H1 (cell line): ENCODE data around the gene XPO1. TPM values are rescaled to one million over a fixed set of nuclear protein-coding genes. Genes with fewer than 3 reads are reported as not detected.
A peak's percentile ranks its signal among the peaks of the same experiment; 100 is the strongest.

ENCODE experiments used
- CTCF ChIA-PET: fragments of 300-600 bp; sonication (Branson Sonifier 250); formaldehyde crosslinking; loops from one replicate; lab custom pipeline; 2021; ENCODE audit not compliant: partially characterized antibody; lab: Charles Lee
- POLR2A ChIA-PET: fragments of 300-600 bp; sonication (Branson Sonifier 250); formaldehyde crosslinking; loops from one replicate; lab custom pipeline; 2021; ENCODE audit warnings: inconsistent platforms; ENCODE audit not compliant: partially characterized antibody; lab: Charles Lee
- DNase-seq, 2 experiments: peaks; one replicate each; pipeline versions ENCODE4 v3.0.0 to v3.0.0-alpha.2; 2010 to 2022; ENCODE audit warnings: low spot score in 2 of 2, low read depth in 1 of 2, mixed read lengths in 1 of 2
- FAIRE-seq: peaks from 2 replicates; lab custom pipeline; 2011; peaks lifted over from hg19 to GRCh38; lab: Jason Lieb, UNC
- H2AFZ ChIP-seq: 2 replicates; pipeline ENCODE4 v1.8.1; 2012; ENCODE audit warnings: low read length, inconsistent platforms
- H2AK5ac ChIP-seq: 2 replicates; pipeline ENCODE4 v1.6.1; 2013; ENCODE audit warnings: low read depth, low read length
- H2BK120ac ChIP-seq: replicated peaks from 2 replicates; pipeline ENCODE3; 2013; ENCODE audit warnings: low read depth, low read length, inconsistent platforms
- H2BK12ac ChIP-seq: 2 replicates; pipeline ENCODE4 v1.6.1; 2013; ENCODE audit warnings: low read depth, low read length
- H2BK15ac ChIP-seq: 2 replicates; pipeline ENCODE4 v1.6.1; 2013; ENCODE audit warnings: low read length
- H2BK20ac ChIP-seq: 2 replicates; pipeline ENCODE4 v1.6.1; 2013; ENCODE audit warnings: low read length
- H2BK5ac ChIP-seq: 2 replicates; pipeline ENCODE4 v1.6.1; 2013; ENCODE audit warnings: low read depth, low read length
- H3K14ac ChIP-seq: 2 replicates; pipeline ENCODE4 v1.6.1; 2013; ENCODE audit warnings: inconsistent platforms; ENCODE audit not compliant: insufficient read length
- H3K18ac ChIP-seq: 2 replicates; pipeline ENCODE4 v1.6.1; 2013; ENCODE audit warnings: low read length; ENCODE audit errors: extremely low read depth
- H3K23ac ChIP-seq: 2 replicates; pipeline ENCODE4 v1.6.1; 2013; ENCODE audit warnings: inconsistent platforms; ENCODE audit not compliant: insufficient read length
- H3K23me2 ChIP-seq: 2 replicates; pipeline ENCODE4 v1.6.1; 2013; ENCODE audit warnings: low read depth, low read length
- H3K27ac ChIP-seq: 2 replicates; pipeline ENCODE4 v1.6.1; 2011; ENCODE audit warnings: low read depth, low read length, inconsistent platforms
- H3K27me3 ChIP-seq, 4 experiments: replicated peaks in 1 of 4; 1 replicate in 1 of 4; 2 replicates in 3 of 4; pipeline versions ENCODE4 v1.6.1 to v1.8.1; 2011 to 2013; ENCODE audit warnings: low read length in 3 of 4, mild to moderate bottlenecking in 3 of 4, inconsistent platforms in 2 of 4, mixed read lengths in 2 of 4, moderate library complexity in 1 of 4; ENCODE audit not compliant: control insufficient read depth in 3 of 4, insufficient read depth in 3 of 4; ENCODE audit errors: extremely low read depth in 1 of 4
- H3K36me3 ChIP-seq, 4 experiments: 2 replicates each; pipeline versions ENCODE4 v1.6.1 to v1.8.1; 2011 to 2013; ENCODE audit warnings: mild to moderate bottlenecking in 4 of 4, low read length in 3 of 4, moderate library complexity in 2 of 4, control low read depth in 1 of 4, inconsistent platforms in 1 of 4; ENCODE audit not compliant: insufficient read depth in 4 of 4, control insufficient read depth in 2 of 4
- H3K4ac ChIP-seq: replicated peaks from 2 replicates; pipeline ENCODE3; 2013; ENCODE audit warnings: low read length, low read depth, mixed read lengths, inconsistent platforms; ENCODE audit not compliant: insufficient read length
- H3K4me1 ChIP-seq, 4 experiments: replicated peaks in 1 of 4; 1 replicate in 1 of 4; 2 replicates in 3 of 4; pipeline versions ENCODE4 v1.6.1 to v1.8.1; 2011 to 2013; ENCODE audit warnings: low read length in 3 of 4, inconsistent platforms in 2 of 4, mixed read lengths in 1 of 4; ENCODE audit not compliant: insufficient read depth in 4 of 4, control insufficient read depth in 3 of 4
- H3K4me2 ChIP-seq, 2 experiments: 2 replicates each; pipeline versions ENCODE4 v1.6.1 to v1.8.1; 2011 to 2013; ENCODE audit warnings: low read depth in 2 of 2, low read length in 2 of 2, control low read depth in 1 of 2, inconsistent platforms in 1 of 2, mild to moderate bottlenecking in 1 of 2; ENCODE audit not compliant: insufficient read depth in 1 of 2
- H3K4me3 ChIP-seq, 4 experiments: fragments of 200-600, 300-600 bp in 1 of 4; sonication (generic), shearing (Covaris generic), sonication (Bioruptor Twin) in 1 of 4; 2 replicates each; pipeline versions ENCODE4 v1.5.1 to v1.8.1; 2011 to 2016; ENCODE audit warnings: low read length in 4 of 4, low read depth in 3 of 4, control low read depth in 2 of 4, inconsistent platforms in 2 of 4, mild to moderate bottlenecking in 2 of 4, mixed read lengths in 1 of 4, moderate library complexity in 1 of 4; ENCODE audit not compliant: insufficient read depth in 2 of 4; ENCODE audit errors: extremely low read depth in 1 of 4
- H3K56ac ChIP-seq: replicated peaks from 2 replicates; pipeline ENCODE3; 2013; ENCODE audit warnings: low read depth, mild to moderate bottlenecking, mixed read lengths, low read length, inconsistent platforms; ENCODE audit not compliant: insufficient read length
- H3K79me1 ChIP-seq: 2 replicates; pipeline ENCODE4 v1.6.1; 2013; ENCODE audit warnings: low read depth, low read length, control low read depth
- H3K79me2 ChIP-seq, 2 experiments: 2 replicates each; pipeline versions ENCODE4 v1.6.1 to v1.8.1; 2012 to 2013; ENCODE audit warnings: low read length in 2 of 2, mild to moderate bottlenecking in 2 of 2, inconsistent platforms in 1 of 2; ENCODE audit not compliant: insufficient read depth in 2 of 2, control insufficient read depth in 1 of 2
- H3K9ac ChIP-seq, 4 experiments: replicated peaks in 1 of 4; 1 replicate in 1 of 4; 2 replicates in 3 of 4; pipeline versions ENCODE4 v1.6.1 to v1.8.1; 2011 to 2013; ENCODE audit warnings: low read depth in 3 of 4, low read length in 3 of 4, control low read depth in 2 of 4, mild to moderate bottlenecking in 2 of 4, moderate library complexity in 2 of 4, inconsistent platforms in 1 of 4; ENCODE audit errors: extremely low read depth in 1 of 4
- H3K9me3 ChIP-seq, 2 experiments: 2 replicates each; pipeline versions ENCODE4 v1.6.1 to v1.8.1; 2012 to 2013; ENCODE audit warnings: mild to moderate bottlenecking in 2 of 2, moderate library complexity in 2 of 2, control low read depth in 1 of 2, inconsistent platforms in 1 of 2, low read depth in 1 of 2, low read length in 1 of 2, mixed read lengths in 1 of 2; ENCODE audit not compliant: insufficient read depth in 2 of 2
- H4K20me1 ChIP-seq, 2 experiments: replicated peaks in 1 of 2; 2 replicates each; pipeline versions ENCODE3 to v1.8.1; 2011 to 2013; ENCODE audit warnings: inconsistent platforms in 2 of 2, low read length in 2 of 2, mild to moderate bottlenecking in 1 of 2; ENCODE audit not compliant: insufficient read depth in 2 of 2, control insufficient read depth in 1 of 2
- H4K5ac ChIP-seq: 2 replicates; pipeline ENCODE4 v1.6.1; 2013; ENCODE audit warnings: low read length, low read depth, mixed read lengths, inconsistent platforms; ENCODE audit not compliant: insufficient read length
- H4K8ac ChIP-seq: 2 replicates; pipeline ENCODE4 v1.8.0; 2013; ENCODE audit warnings: mild to moderate bottlenecking, moderate library complexity, low read length, inconsistent platforms; ENCODE audit not compliant: insufficient read depth; ENCODE audit errors: extremely low read depth
- H4K91ac ChIP-seq: replicated peaks from 2 replicates; pipeline ENCODE3; 2013; ENCODE audit warnings: low read length, mixed read lengths, inconsistent platforms; ENCODE audit not compliant: insufficient read length
- BRCA1 ChIP-seq: IDR thresholded peaks from 2 replicates; pipeline ENCODE4 v1.6.1; 2012; ENCODE audit warnings: low read depth, low read length, improper control_type of control experiment
- CREB1 ChIP-seq: IDR thresholded peaks from 2 replicates; pipeline ENCODE4 v1.6.1; 2012; ENCODE audit warnings: inconsistent platforms
- EGR1 ChIP-seq: IDR thresholded peaks from 2 replicates; pipeline ENCODE4 v1.6.1; 2011; ENCODE audit warnings: low read depth, low read length, borderline replicate concordance
- FOSL1 ChIP-seq: IDR thresholded peaks from 2 replicates; pipeline ENCODE4 v1.6.1; 2011; ENCODE audit warnings: mild to moderate bottlenecking, low read depth, low read length, moderate library complexity; ENCODE audit not compliant: insufficient read depth
- JUND ChIP-seq: IDR thresholded peaks from 2 replicates; pipeline ENCODE4 v1.6.1; 2011; ENCODE audit warnings: mild to moderate bottlenecking, improper control_type of control experiment, low read length
- KDM1A ChIP-seq: fragments of 200-600, 300-600 bp; sonication (generic); IDR thresholded peaks from 2 replicates; pipeline ENCODE4 v1.7.1; 2016; ENCODE audit warnings: mild to moderate bottlenecking, low read length, borderline replicate concordance
- KDM4A ChIP-seq: IDR thresholded peaks from one replicate; pipeline ENCODE4 v1.7.1; 2012; ENCODE audit warnings: low read depth, mild to moderate bottlenecking, moderate library complexity, low read length, inconsistent platforms; ENCODE audit not compliant: severe bottlenecking
- KDM5A ChIP-seq: fragments of 200-600 bp; IDR thresholded peaks from 2 replicates; pipeline ENCODE4 v1.7.1; 2012; ENCODE audit warnings: mild to moderate bottlenecking, low read length, inconsistent platforms, mixed read lengths
- POLR2AphosphoS5 ChIP-seq: IDR thresholded peaks from 2 replicates; pipeline ENCODE4 v1.6.1; 2011; ENCODE audit warnings: low read depth, low read length
- RXRA ChIP-seq: IDR thresholded peaks from 2 replicates; pipeline ENCODE4 v1.6.1; 2011; ENCODE audit warnings: low read depth, mild to moderate bottlenecking, low read length, moderate library complexity; ENCODE audit not compliant: insufficient read depth
- SIRT6 ChIP-seq: IDR thresholded peaks from one replicate; pipeline ENCODE4 v1.7.1; 2012; ENCODE audit warnings: low read length, inconsistent platforms
- SUZ12 ChIP-seq: fragments of 200-600 bp; sonication (generic); IDR thresholded peaks from 2 replicates; pipeline ENCODE4 v1.6.1; 2012; ENCODE audit warnings: mild to moderate bottlenecking, inconsistent platforms, low read length, moderate library complexity, mixed read lengths
- TAF1 ChIP-seq: IDR thresholded peaks from 2 replicates; pipeline ENCODE4 v1.6.1; 2011; ENCODE audit warnings: mild to moderate bottlenecking, low read depth, low read length
- USF2 ChIP-seq: IDR thresholded peaks from 2 replicates; pipeline ENCODE4 v1.6.1; 2011; ENCODE audit warnings: low read length, improper control_type of control experiment
- WGBS, 2 experiments: shearing (Covaris generic) in 1 of 2; methylation state at CpG; one replicate each; pipeline versions ENCODE4 v1.1.6 to v1.1.7; 2013 to 2015; ENCODE audit warnings: low lambda C conversion rate in 2 of 2, mixed read lengths in 2 of 2, inconsistent platforms in 1 of 2, low coverage in 1 of 2, missing lambda C conversion rate in 1 of 2; ENCODE audit not compliant: insufficient replicate concordance in 2 of 2, insufficient coverage in 1 of 2, insufficient read length in 1 of 2; ENCODE audit errors: extremely low coverage in 1 of 2, missing lambda C conversion rate in 1 of 2; 5-methylcytosine and 5-hydroxymethylcytosine counted together
- polyA plus RNA-seq, 7 experiments: library from polyadenylated mRNA; depleted of rRNA in 3 of 7; stranded (reverse) in 5 of 7; unstranded in 2 of 7; fragments of >200 nt in 5 of 7; fragments of 200-250 nt in 2 of 7; gene quantifications; 1 replicate in 5 of 7; 2 replicates in 1 of 7; 4 replicates in 1 of 7; pipeline versions ENCODE4 v1.2.1 to v1.2.3, GENCODE V29; 2011 to 2013; ENCODE audit warnings: missing spikeins in 2 of 7, mixed read lengths in 2 of 7
- total RNA-seq: library from RNA; stranded (reverse); fragmentation: NEBNext Ultra II Directional; extraction: Animal tissue kit (Norgen Biotek cat#: 25700); gene quantifications from 2 replicates; pipeline ENCODE4 v1.2.1, GENCODE V29; 2021

Gene XPO1
- total and polyA plus RNA-seq, 2 of the 8 experiments (the other 6 are each of a cell fraction or from before 2014, with no cell fraction given), result 110 to 296 TPM

DNA sequence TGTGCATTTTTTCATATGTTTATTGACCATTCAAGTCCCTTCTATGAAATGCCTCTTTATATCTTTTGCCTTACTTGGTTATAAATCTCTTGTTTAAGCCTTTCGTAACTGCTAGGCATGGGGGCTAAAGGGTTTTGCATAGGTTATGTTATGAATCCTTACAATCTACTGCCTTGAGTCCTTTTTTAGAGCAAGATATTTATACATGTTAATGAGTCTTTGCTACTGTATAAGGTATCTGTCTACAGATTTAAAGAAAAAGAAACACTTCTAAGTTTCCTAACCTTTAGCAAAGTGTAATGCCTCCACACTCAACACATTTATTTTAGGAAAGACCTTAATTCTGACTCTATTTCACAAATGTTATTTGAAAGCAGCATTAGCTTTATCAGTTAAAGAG is 43.6 kb upstream of the XPO1 start:
- ChIA-PET POLR2A (interaction anchor here (0.9 to 2.6 kb wide), 6 partner anchors 16 to 105 kb away, joined by 3 to 13 read pairs (median 4); partner anchors contain the start of gene XPO1), CTCF (interaction anchor here (0.9 to 1.1 kb wide), 3 partner anchors 16 to 21 kb away, joined by 3 read pairs; no protein-coding TSS in a partner anchor)
- no peak overlapping the region for H4K8ac ChIP-seq
- peak overlapping the region; percentile 35 to 49; a peak in 2 of 4 replicates for H3K4me2 ChIP-seq
- peak overlapping the region; percentile 11; the same call in 1 of the 2 replicates for H3K27ac ChIP-seq
- no peak for DNase-seq
- H3K27me3 ChIP-seq, result no peaks in the 10 kb centered on the region
- H2BK20ac ChIP-seq, result no peak overlapping the region
- H2BK5ac ChIP-seq, result no peak overlapping the region
- peak overlapping the region; percentile 84 for H4K5ac ChIP-seq
- peak overlapping the region in 1 of 4 experiments; percentile 11; a peak in 1 of 7 replicates for H3K9ac ChIP-seq
- no peaks in the 10 kb centered on the region for H3K79me2 ChIP-seq
- H3K4me3 ChIP-seq, result peak overlapping the region in 1 of 4 experiments; percentile 3; a peak in 2 of 8 replicates
- 60% methylated on average over 1 of the region's 1 CpG; no CpG with 5 or more reads in 1 of the 2 experiments for WGBS, 2 experiments
- H3K14ac ChIP-seq, result no peak overlapping the region
- H3K56ac ChIP-seq, result no peak overlapping the region
- peak overlapping the region; percentile 80 for H2BK120ac ChIP-seq
- H3K9me3 ChIP-seq, result no peaks in the 10 kb centered on the region
- H4K20me1 ChIP-seq, result no peaks in the 10 kb centered on the region
- FAIRE-seq, result no peak
- H3K4ac ChIP-seq, result no peak overlapping the region
- H2BK12ac ChIP-seq, result no peak overlapping the region
- H3K23me2 ChIP-seq, result no peaks in the 10 kb centered on the region
- peaks cover 0 to 13% (median 5%) of the 10 kb centered on the region in 4 experiments; a peak in 5 of 7 replicates for H3K4me1 ChIP-seq
- no peak overlapping the region for H4K91ac ChIP-seq
- no peak overlapping the region for H2BK15ac ChIP-seq
- H3K36me3 ChIP-seq, result no peaks in the 10 kb centered on the region
- H2AFZ ChIP-seq, result no peak overlapping the region
- H3K79me1 ChIP-seq, result no peaks in the 10 kb centered on the region
- H3K18ac ChIP-seq, result no peak overlapping the region; the same call in 1 of the 2 replicates
- H2AK5ac ChIP-seq, result no peak overlapping the region
- H3K23ac ChIP-seq, result no peak overlapping the region
- no peak for TF ChIP-seq KDM1A
- TF ChIP-seq BRCA1, result no peak
- no peak for TF ChIP-seq RXRA
- TF ChIP-seq SIRT6, result no peak
- no peak for TF ChIP-seq EGR1
- TF ChIP-seq USF2, result no peak
- no peak for TF ChIP-seq FOSL1
- TF ChIP-seq KDM4A, result no peak
- no peak for TF ChIP-seq TAF1
- no peak for TF ChIP-seq POLR2AphosphoS5
- no peak for TF ChIP-seq CREB1
- no peak for TF ChIP-seq KDM5A
- no peak for TF ChIP-seq SUZ12
- no peak for TF ChIP-seq JUND
